Activated CD4-positive, alpha-beta T cell treated with anti-CD3 and anti-CD28 coated beads for 1 hour (primary cell): Measurements from ENCODE around the gene CBARP.

Source experiments
- DNase-seq: peaks from one replicate; pipeline ENCODE4 v3.0.0-alpha.2; 2020

CBARP gene, protein sequence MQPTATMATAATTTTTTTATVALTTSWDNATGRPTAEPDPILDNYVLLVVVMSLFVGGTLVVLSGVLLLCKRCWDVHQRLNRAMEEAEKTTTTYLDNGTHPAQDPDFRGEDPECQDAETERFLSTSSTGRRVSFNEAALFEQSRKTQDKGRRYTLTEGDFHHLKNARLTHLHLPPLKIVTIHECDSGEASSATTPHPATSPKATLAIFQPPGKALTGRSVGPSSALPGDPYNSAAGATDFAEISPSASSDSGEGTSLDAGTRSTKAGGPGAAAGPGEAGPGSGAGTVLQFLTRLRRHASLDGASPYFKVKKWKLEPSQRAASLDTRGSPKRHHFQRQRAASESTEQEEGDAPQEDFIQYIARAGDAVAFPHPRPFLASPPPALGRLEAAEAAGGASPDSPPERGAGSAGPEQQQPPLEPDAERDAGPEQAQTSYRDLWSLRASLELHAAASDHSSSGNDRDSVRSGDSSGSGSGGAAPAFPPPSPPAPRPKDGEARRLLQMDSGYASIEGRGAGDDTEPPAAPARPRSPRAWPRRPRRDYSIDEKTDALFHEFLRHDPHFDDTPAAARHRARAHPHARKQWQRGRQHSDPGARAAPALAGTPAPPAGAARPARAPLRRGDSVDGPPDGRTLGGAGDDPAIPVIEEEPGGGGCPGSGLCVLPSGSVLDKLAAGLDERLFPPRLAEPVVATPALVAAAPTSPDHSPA

GRCh38 chr19:1237754-1238368, at the start of gene CBARP:
TSS of gene CBARP (minus strand) at chr19:1238005. CDS start at chr19:1236100, 1,905 bp downstream.
- DNase-seq: no peak

GRCh38 chr19:1286487-1287353, 48.9 kb upstream of the CBARP start:
- DNase-seq: no peak

DNA sequence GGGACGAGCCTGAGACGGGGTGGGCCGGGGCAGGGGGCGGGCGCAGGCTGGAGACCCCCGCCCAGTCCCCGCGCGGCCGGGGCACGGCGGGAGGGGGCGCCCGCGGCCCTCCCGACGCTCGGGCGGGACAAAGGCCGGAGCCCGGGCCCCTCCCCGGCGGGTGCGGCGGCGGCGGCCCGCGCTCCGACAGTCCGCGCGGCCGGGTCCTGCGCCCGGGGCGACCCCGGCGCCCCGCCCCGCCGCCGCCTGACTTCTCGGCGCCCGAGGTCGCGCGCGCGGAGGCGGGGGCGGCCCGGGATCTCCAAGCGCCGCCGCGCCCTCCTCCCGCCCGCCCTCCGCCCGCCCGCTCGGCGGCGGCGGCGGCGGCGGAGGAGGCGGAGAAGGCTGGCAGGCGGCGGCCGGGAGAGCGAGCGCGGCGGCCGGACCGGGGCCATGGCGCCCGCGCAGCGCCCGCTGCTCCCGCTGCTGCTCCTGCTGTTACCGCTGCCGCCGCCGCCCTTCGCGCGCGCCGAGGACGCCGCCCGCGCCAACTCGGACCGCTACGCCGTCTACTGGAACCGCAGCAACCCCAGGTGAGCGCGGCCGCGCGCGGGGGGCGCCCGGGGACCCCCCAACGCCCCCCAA, 48.0 kb upstream of the CBARP start, which contains the start of gene EFNA2:
Gene EFNA2, plus strand, starts transcription at position 137 of the 624 bp plus-strand sequence. Its CDS starts 296 bp downstream, at position 433.
- DNase-seq: no peak

DNA sequence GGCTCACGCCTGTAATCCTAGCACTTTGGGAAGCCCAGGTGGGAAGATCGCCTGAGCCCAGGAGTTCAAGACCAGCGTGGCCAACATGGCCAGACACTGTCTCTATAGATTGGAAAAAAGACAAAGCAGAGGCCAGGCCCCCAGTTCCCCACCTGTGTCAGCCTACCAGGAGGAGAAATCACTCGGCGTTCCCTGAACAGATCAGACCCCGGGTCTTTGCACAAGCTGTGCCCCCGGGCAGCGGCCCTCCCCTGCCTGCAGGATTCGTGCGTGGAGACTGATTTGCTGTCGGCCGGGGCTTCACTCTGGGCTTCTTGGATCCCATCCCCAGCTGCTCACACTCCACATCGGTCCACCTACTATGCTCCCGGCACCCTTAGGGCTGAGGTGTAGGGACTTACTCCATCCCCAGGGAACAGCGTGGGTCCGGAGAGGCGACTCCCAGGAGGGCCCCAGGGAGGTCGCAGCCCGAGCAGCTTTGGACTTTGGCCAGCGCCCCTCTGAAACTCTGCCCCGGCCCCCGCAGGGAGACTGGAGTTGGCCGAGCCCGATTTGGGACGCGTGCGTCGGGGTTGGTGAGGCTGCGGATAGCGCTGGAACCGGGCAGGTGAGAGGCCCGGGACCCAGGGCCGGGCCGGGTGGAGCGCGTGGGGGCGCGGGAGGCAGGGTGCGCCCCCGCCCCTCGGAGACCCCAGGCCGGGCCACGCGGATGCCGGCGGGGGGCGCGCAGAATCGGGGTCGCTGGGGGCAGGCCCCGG, 47.4 kb upstream of the CBARP start:
- DNase-seq: no peak

- no peak for DNase-seq
Measured at GRCh38 chr19:1284293-1284978, 46.6 kb upstream of the CBARP start.

- no peak for DNase-seq
Measured at GRCh38 chr19:1283917-1284292, 46.1 kb upstream of the CBARP start.

DNA sequence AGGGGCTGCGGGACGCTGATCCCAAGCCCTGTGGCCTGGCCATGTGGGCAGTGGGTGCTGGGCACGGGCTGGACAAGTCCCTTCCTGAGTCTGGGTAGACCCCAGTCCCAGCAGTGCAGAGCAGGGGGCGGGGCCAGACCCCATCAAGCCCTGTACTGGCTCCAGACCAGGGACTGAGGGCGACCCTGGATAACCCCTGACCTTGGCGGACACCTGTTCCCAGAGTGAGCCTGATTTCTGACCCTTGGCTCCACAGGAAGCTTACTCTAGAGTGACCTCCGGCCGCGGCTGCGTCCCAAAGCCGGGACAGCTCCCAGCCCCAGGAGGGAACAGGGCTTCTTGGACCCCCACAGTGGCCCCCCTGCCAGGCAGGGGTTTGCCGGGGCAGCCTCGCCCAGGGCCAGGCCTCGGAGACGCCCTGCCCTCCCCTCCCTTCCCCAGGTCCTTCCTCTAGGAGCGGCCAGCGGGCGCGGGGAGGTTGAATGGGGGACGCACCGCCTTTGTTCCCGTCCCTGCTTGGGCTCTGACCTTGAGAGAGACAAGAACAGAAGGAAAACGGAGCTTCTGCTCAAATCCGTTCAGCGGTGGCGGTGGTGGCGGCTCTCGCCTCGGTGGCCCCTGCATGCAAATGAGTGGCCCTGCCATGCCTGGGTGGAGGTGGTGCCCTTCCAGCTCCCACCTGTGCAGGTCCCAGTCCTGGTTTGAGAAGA, 45.6 kb upstream of the CBARP start:
- no peak for DNase-seq

GRCh38 chr19:1282588-1283206, 44.9 kb upstream of the CBARP start:
- DNase-seq: no peak

DNA sequence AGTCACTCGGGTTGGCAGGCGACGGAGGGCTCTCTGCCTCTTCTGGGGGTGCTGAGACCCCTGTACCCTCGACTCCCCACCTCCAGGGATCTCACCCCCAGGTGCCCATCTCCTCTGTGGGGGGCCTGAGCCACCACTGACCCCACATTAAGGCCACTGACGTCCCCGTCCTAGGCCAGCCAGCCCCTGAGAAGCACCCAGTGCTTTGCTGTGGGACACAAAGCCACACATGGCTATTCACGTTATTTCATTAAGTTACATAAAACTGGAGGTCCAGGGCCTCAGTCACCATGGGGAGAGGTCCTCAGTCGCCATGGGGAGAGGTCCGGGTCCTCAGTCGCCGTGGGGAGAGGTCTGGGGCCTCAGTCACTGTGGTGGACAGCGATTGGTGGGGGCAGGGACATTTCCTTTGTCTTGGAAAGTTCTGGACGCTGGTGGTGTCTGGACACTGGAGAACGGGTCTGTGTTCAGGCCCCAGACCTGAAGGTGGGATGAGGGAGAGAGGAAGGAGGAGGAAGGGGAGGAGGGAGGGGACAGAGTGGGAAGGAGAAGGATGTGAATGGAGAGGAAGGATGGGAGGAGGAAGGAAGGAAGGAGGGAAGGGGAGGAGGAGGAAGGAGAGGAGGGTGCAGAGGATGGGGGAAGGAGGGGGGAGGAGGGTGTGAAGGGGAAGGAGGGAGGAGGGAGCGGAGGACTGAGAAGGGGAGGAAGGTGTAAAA, 43.9 kb upstream of the CBARP start:
- no peak for DNase-seq

DNA sequence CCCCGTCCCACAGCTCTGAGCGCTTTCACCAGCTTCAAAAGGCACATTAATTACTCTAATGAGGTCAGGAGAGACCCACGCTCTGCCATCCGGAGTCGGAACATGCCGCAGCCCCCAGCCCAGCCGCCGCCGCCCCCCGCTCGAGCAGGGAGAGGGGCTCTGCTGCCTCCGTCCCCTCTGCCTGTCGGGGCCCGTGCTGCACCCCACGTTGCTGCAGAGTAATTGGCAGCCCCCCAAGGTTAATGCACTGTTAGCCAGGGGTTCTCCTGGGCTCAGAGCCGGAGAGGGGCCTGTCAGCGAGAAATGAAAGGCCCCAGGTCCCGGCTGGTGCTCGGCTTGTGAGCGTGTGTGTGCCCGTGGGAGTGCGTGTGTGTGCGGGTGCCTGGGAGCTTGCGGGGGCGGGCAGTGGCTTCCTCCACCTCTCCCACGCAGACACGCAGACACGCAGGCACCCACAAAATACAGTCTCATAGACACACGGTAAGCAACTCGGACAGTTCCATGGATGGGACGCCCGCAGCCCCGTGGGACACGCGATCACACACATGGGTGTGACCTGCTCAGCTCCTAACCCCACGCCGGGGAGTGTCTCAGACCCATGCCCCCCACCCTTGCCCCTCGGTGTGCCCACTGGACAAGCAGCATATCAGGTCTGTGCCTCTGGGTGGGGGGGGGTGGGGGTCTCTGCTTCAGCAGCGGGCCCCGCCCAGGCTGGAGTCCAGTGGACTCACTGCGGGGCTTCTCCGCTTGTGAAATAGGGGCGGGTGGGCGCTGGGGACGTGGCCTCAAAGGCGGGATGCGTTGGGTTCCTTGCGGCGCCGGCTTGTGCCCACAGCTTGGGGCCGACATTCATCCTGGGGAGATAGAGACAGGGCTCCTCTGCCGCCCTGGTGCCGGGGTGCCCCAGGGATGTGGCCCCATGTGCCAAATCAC, 43.1 kb upstream of the CBARP start:
- DNase-seq: no peak

GRCh38 chr19:1279782-1280341, 42.1 kb upstream of the CBARP start:
- DNase-seq: peak; percentile 68

DNA sequence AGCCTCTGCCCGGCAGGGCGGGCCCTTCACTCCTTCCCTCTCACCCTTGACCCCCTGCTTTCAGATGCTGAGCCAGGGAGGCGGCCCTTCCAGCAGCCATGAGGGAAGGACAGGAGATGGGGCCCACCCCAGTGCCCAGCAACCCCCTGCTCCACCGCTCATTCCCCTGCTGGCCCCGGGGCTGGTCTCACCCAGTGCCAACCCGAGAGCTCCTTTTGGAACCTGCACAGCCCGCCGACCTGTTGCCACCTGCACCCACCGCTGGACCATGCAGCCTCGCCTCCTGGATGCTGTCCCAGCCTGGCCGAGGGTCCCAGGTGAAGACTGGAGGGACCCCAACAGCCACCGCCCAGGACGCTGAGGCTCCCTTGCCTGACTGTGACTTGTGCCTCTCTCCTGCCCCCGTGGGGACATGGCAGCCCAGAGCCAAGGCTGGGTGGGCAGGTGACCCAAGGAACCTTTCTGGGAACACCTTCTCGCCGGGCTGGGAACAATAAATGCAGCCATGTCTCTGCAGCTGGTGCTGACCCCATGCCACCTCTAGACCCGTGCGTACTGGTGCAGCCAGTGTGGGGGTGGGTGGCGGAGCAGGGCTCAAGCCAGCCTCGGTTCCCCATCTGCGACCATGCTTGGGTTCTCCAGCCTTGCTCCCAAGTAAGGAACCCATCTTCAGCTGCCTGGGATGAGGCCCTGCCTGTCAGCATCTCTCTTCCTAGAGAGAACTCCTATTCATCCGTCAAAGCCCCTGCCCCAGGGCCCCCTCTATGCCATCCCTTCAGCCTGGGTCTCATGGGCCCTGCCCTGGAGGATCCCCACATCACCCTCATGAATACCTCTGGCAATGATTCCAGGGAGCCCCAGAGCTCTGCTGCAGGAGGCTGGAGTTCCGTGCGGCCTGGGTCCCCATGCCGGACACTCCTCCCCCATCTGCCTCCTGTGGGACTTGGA, 41.2 kb upstream of the CBARP start:
- DNase-seq: no peak

GRCh38 chr19:1278074-1278473, 40.3 kb upstream of the CBARP start:
- no peak for DNase-seq

DNA sequence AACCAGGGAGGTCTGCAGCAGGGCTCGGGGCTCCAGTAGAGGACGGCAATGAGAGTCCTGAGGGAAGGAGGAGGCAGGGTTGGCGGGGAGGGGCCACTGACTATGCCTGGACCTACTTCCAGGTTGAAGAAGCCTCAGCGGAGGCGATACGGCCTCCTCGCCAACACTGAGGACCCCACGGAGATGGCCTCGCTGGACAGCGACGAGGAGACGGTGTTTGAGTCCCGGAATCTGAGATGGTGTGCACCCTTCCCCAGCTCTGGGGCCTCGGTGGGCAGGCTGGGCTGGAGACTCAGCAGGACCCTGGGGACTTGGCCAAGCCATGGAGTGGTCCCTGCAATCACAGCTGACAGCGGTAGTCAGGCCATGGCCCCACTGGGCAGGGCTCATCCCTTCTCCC, 39.3 kb upstream of the CBARP start:
- no peak for DNase-seq

GRCh38 chr19:1276628-1277022, 38.8 kb upstream of the CBARP start:
- DNase-seq: no peak

- DNase-seq: no peak
Measured at GRCh38 chr19:1275976-1276627, 38.3 kb upstream of the CBARP start.
